T-helper 9 cell (primary cell): Measurements from ENCODE around the gene ITGA3.
"Not testable (repeated sequence)": the region's sequence is repeated elsewhere in the genome, so short reads cannot be mapped to it uniquely, and the experiment has no call there.

Experiments used
- DNase-seq: peaks from one replicate; pipeline ENCODE4 v3.0.0-alpha.2; 2020

Gene ITGA3

GRCh38 chr17:50035421-50035879 is 20.5 kb upstream of the ITGA3 start:
- DNase-seq: no peak

- no peak for DNase-seq
Observed at GRCh38 chr17:50035945-50036344, 20.0 kb upstream of the ITGA3 start.

- no peak for DNase-seq
Observed at GRCh38 chr17:50036455-50037261, 19.3 kb upstream of the ITGA3 start.

- DNase-seq: no peak
Observed at GRCh38 chr17:50037321-50038107, 18.4 kb upstream of the ITGA3 start.

GRCh38 chr17:50039058-50039457 is 16.9 kb upstream of the ITGA3 start:
- DNase-seq: no peak

- DNase-seq: not testable (repeated sequence)
Observed at GRCh38 chr17:50040496-50040895, 15.4 kb upstream of the ITGA3 start.

GRCh38 chr17:50042211-50042610 is 13.7 kb upstream of the ITGA3 start:
- DNase-seq: no peak

GRCh38 chr17:50043290-50044148 is 12.4 kb upstream of the ITGA3 start:
- no peak for DNase-seq

GRCh38 chr17:50044483-50044882 is 11.4 kb upstream of the ITGA3 start:
- no peak for DNase-seq

- no peak for DNase-seq
Observed at GRCh38 chr17:50045154-50045553, 10.8 kb upstream of the ITGA3 start.

GRCh38 chr17:50046179-50046578 is 9.7 kb upstream of the ITGA3 start:
- no peak for DNase-seq

GRCh38 chr17:50046667-50047066 is 9.2 kb upstream of the ITGA3 start:
- DNase-seq: no peak

- DNase-seq: no peak
Observed at GRCh38 chr17:50047083-50047482, 8.8 kb upstream of the ITGA3 start.

- DNase-seq: no peak
Observed at GRCh38 chr17:50047488-50048126, 8.3 kb upstream of the ITGA3 start.

GRCh38 chr17:50048146-50048720 is 7.7 kb upstream of the ITGA3 start:
- no peak for DNase-seq

- no peak for DNase-seq
Observed at GRCh38 chr17:50048988-50049387, 6.9 kb upstream of the ITGA3 start.

GRCh38 chr17:50049636-50050035 is 6.3 kb upstream of the ITGA3 start:
- DNase-seq: no peak

- DNase-seq: no peak
Observed at GRCh38 chr17:50050431-50051032, 5.4 kb upstream of the ITGA3 start.

GRCh38 chr17:50051082-50051576 is 4.8 kb upstream of the ITGA3 start:
- DNase-seq: no peak

GRCh38 chr17:50051606-50052005 is 4.3 kb upstream of the ITGA3 start:
- DNase-seq: no peak

- DNase-seq: no peak
Observed at GRCh38 chr17:50052241-50052796, 3.6 kb upstream of the ITGA3 start.
